H1 (cell line): ENCODE results near the gene WBP11.

ENCODE experiments used
- CTCF ChIP-seq, 3 experiments: IDR thresholded peaks; 1 replicate in 2 of 3; 2 replicates in 1 of 3; pipeline versions ENCODE4 v1.5.1 to v1.6.1; 2011; ENCODE audit warnings: low read length in 3 of 3, mild to moderate bottlenecking in 3 of 3, inconsistent platforms in 2 of 3, low read depth in 1 of 3, moderate library complexity in 1 of 3; ENCODE audit not compliant: insufficient read depth in 1 of 3; ENCODE audit errors: control extremely low read depth in 1 of 3
- NRF1 ChIP-seq: IDR thresholded peaks from 2 replicates; pipeline ENCODE4 v1.6.1; 2011; ENCODE audit warnings: mild to moderate bottlenecking, low read depth, low read length, improper control_type of control experiment
- PHF8 ChIP-seq: fragments of 200-600 bp; sonication (generic); conservative IDR thresholded peaks from 2 replicates; pipeline ENCODE4 v1.7.1; 2012; ENCODE audit warnings: low read depth, mild to moderate bottlenecking, inconsistent platforms, low read length, moderate library complexity
- POLR2AphosphoS5 ChIP-seq: IDR thresholded peaks from 2 replicates; pipeline ENCODE4 v1.6.1; 2011; ENCODE audit warnings: low read depth, low read length
- POU5F1 ChIP-seq: IDR thresholded peaks from 2 replicates; pipeline ENCODE4 v1.6.1; 2011; ENCODE audit warnings: low read depth, mild to moderate bottlenecking, low read length, moderate library complexity
- RAD21 ChIP-seq, 2 experiments: IDR thresholded peaks in 1 of 2; conservative IDR thresholded peaks in 1 of 2; 2 replicates each; pipeline ENCODE4 v1.6.1; 2011; ENCODE audit warnings: low read depth in 2 of 2, low read length in 2 of 2, improper control_type of control experiment in 1 of 2, inconsistent platforms in 1 of 2, mild to moderate bottlenecking in 1 of 2, moderate library complexity in 1 of 2
- RFX5 ChIP-seq: IDR thresholded peaks from 2 replicates; pipeline ENCODE4 v1.6.1; 2011; ENCODE audit warnings: low read depth, low read length, improper control_type of control experiment, borderline replicate concordance
- SP1 ChIP-seq: IDR thresholded peaks from 2 replicates; pipeline ENCODE4 v1.6.1; 2011; ENCODE audit warnings: low read depth, low read length
- TBP ChIP-seq: IDR thresholded peaks from 2 replicates; pipeline ENCODE4 v1.6.1; 2011; ENCODE audit warnings: low read depth, low read length, improper control_type of control experiment

GRCh38 chr12:14842315-14842714, 39.0 kb upstream of the WBP11 start:
- no peak for TF ChIP-seq CTCF (IDR thresholded peaks at IDR 0.05; ENCODE audit: control extremely low read depth in 1 of 3, insufficient read depth in 1 of 3, low read depth in 1 of 3, low read length in 3 of 3)
- TF ChIP-seq TBP: no peak
- TF ChIP-seq SP1: no peak
- TF ChIP-seq RFX5: no peak
- no peak for TF ChIP-seq PHF8
- TF ChIP-seq NRF1: no peak
- no peak for TF ChIP-seq POU5F1
- TF ChIP-seq RAD21 (IDR thresholded peaks at IDR 0.05 in 1 of 2, conservative IDR thresholded peaks at IDR 0.05 in 1 of 2; ENCODE audit: low read depth in 2 of 2, low read length in 2 of 2): no peak
- TF ChIP-seq POLR2AphosphoS5: no peak
